Smooth muscle cell (in vitro differentiated cells): Measurements from ENCODE around the gene RNF43. TPM values are rescaled to one million over a fixed set of nuclear protein-coding genes. Genes with fewer than 3 reads are reported as not detected.

ENCODE experiments used
- DNase-seq: peaks from one replicate; lab custom pipeline; 2025; ENCODE audit not compliant: unreplicated experiment; lab: John Stamatoyannopoulos, UW
- H2AFZ ChIP-seq: fragments of 200-600 bp; sonication (generic); 2 replicates; pipeline ENCODE4 v1.6.0; 2016; ENCODE audit warnings: antibody characterized with exemption, low read depth, mild to moderate bottlenecking
- H3F3A ChIP-seq: fragments of 200-600 bp; sonication (generic); 2 replicates; pipeline ENCODE4 v1.6.0; 2017; ENCODE audit warnings: antibody characterized with exemption, low read depth
- H3K27ac ChIP-seq: fragments of 200-600 bp; sonication (generic); 2 replicates; pipeline ENCODE4 v1.5.1; 2016; ENCODE audit warnings: low read depth, mild to moderate bottlenecking
- H3K27me3 ChIP-seq: fragments of 200-600 bp; sonication (generic); 2 replicates; pipeline ENCODE4 v1.6.1; 2016; ENCODE audit warnings: low read depth, mild to moderate bottlenecking
- H3K36me3 ChIP-seq: fragments of 200-600 bp; sonication (generic); 2 replicates; pipeline ENCODE4 v1.5.1; 2016; ENCODE audit warnings: low read depth
- H3K4me1 ChIP-seq: fragments of 200-600 bp; sonication (generic); 2 replicates; pipeline ENCODE4 v1.5.1; 2016; ENCODE audit warnings: low read depth
- H3K4me2 ChIP-seq: fragments of 200-600 bp; sonication (generic); 2 replicates; pipeline ENCODE4 v1.6.0; 2016; ENCODE audit warnings: mild to moderate bottlenecking
- H3K4me3 ChIP-seq: fragments of 200-600 bp; sonication (generic); 2 replicates; pipeline ENCODE4 v1.5.1; 2016; ENCODE audit warnings: mild to moderate bottlenecking
- H3K79me2 ChIP-seq: fragments of 200-600 bp; sonication (generic); 2 replicates; pipeline ENCODE4 v1.6.0; 2016; ENCODE audit warnings: low read depth, mild to moderate bottlenecking
- H3K9ac ChIP-seq: fragments of 200-600 bp; sonication (generic); 2 replicates; pipeline ENCODE4 v1.6.0; 2016; ENCODE audit warnings: low read depth
- H3K9me3 ChIP-seq: fragments of 200-600 bp; sonication (generic); replicated peaks from 2 replicates; pipeline ENCODE4 v1.5.1; 2016; ENCODE audit warnings: low read depth
- H4K20me1 ChIP-seq: fragments of 200-600 bp; sonication (generic); 2 replicates; pipeline ENCODE4 v1.6.0; 2016; ENCODE audit warnings: low read depth
- WGBS: methylation state at CpG from one replicate; pipeline ENCODE4 v1.1.7; 2016; ENCODE audit warnings: low lambda C conversion rate; 5-methylcytosine and 5-hydroxymethylcytosine counted together
- polyA plus RNA-seq: library from polyadenylated mRNA; unstranded; fragments of >200 nt; fragmentation: Nextera tagmentation; extraction: Ambion mirVana; gene quantifications from 2 replicates; pipeline ENCODE4 v1.2.1, GENCODE V29; 2016
- total RNA-seq: library from RNA; depleted of rRNA; stranded (reverse); fragments of >200 nt; gene quantifications from 2 replicates; pipeline ENCODE4 v1.2.3, GENCODE V29; 2014
- TF ChIP-seq, protein P1 (sequence below): fragments of 200-600 bp; sonication (generic); IDR thresholded peaks from 2 replicates; pipeline ENCODE4 v1.5.1; 2017; ENCODE audit warnings: borderline replicate concordance, mild to moderate bottlenecking, antibody characterized with exemption; ENCODE audit not compliant: insufficient read depth, poor library complexity, severe bottlenecking

Gene RNF43
- total and polyA plus RNA-seq, 2 experiments from 2014 or later: 0.17 to 3.8 TPM

GRCh38 chr17:58373923-58374322 is 43.4 kb downstream of the RNF43 start:
- Histone ChIP-seq H3K27me3 (no peaks in the 10 kb centered on the region), H3K27ac (no peak overlapping the region), H3K4me1 (no peaks in the 10 kb centered on the region), H3K36me3 (no peaks in the 10 kb centered on the region), H3F3A (no peaks in the 10 kb centered on the region), H3K9me3 (no peaks in the 10 kb centered on the region), H3K79me2 (no peaks in the 10 kb centered on the region), H3K4me3 (no peak overlapping the region), H3K9ac (no peak overlapping the region), H2AFZ (no peak overlapping the region), H4K20me1 (no peaks in the 10 kb centered on the region), H3K4me2 (no peak overlapping the region)
- DNase-seq: no peak
- 95% methylated on average over 1 of the region's 1 CpG for WGBS
- TF ChIP-seq, protein P1, sequence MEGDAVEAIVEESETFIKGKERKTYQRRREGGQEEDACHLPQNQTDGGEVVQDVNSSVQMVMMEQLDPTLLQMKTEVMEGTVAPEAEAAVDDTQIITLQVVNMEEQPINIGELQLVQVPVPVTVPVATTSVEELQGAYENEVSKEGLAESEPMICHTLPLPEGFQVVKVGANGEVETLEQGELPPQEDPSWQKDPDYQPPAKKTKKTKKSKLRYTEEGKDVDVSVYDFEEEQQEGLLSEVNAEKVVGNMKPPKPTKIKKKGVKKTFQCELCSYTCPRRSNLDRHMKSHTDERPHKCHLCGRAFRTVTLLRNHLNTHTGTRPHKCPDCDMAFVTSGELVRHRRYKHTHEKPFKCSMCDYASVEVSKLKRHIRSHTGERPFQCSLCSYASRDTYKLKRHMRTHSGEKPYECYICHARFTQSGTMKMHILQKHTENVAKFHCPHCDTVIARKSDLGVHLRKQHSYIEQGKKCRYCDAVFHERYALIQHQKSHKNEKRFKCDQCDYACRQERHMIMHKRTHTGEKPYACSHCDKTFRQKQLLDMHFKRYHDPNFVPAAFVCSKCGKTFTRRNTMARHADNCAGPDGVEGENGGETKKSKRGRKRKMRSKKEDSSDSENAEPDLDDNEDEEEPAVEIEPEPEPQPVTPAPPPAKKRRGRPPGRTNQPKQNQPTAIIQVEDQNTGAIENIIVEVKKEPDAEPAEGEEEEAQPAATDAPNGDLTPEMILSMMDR: no peak

DNA sequence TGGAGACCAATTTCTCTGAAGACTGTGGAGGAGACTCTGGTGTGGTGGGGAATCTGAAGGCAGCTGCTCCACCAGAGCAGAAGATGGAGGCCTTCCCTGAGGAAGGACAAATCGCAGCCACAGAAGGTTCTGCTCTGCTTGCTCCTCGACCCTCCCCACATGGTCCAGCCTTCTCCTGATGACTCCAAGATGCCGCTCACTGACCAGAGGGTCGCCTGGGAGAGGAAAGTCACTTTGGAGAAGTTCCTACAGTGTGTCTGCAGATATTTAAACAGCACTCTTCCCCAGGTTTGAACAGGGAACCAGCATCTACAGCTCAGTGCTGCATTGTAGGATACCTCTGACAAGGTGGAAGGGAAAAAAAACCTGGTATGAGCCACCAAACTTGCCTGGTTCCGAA is 44.3 kb downstream of the RNF43 start:
- no peaks in the 10 kb centered on the region for H3K79me2 ChIP-seq
- no peaks in the 10 kb centered on the region for H3K4me1 ChIP-seq
- TF ChIP-seq, protein P1: no peak
- no peaks in the 10 kb centered on the region for H3K27me3 ChIP-seq
- no peaks in the 10 kb centered on the region for H3K9me3 ChIP-seq
- no peak overlapping the region for H3K4me3 ChIP-seq
- no peaks in the 10 kb centered on the region for H3F3A ChIP-seq
- H4K20me1 ChIP-seq: no peaks in the 10 kb centered on the region
- no peak overlapping the region for H3K9ac ChIP-seq
- no peak overlapping the region for H2AFZ ChIP-seq
- H3K4me2 ChIP-seq: no peak overlapping the region
- DNase-seq: no peak
- H3K27ac ChIP-seq: no peak overlapping the region
- H3K36me3 ChIP-seq: no peaks in the 10 kb centered on the region
- 99% methylated on average over 5 of the region's 5 CpGs for WGBS

- Histone ChIP-seq H3K27ac (no peak overlapping the region), H3F3A (peaks cover under 1% of the 10 kb centered on the region), H2AFZ (no peak overlapping the region), H3K9me3 (no peaks in the 10 kb centered on the region), H3K4me3 (no peak overlapping the region), H3K4me2 (no peak overlapping the region), H3K4me1 (no peaks in the 10 kb centered on the region), H3K36me3 (no peaks in the 10 kb centered on the region), H3K27me3 (no peaks in the 10 kb centered on the region), H3K9ac (no peak overlapping the region), H3K79me2 (no peaks in the 10 kb centered on the region), H4K20me1 (no peaks in the 10 kb centered on the region)
- WGBS: 88% methylated on average over 6 of the region's 6 CpGs
- DNase-seq: no peak
- TF ChIP-seq, protein P1: no peak
These were observed 45.9 kb downstream of the RNF43 start for GRCh38 chr17:58371300-58371950.

GRCh38 chr17:58370716-58371115 is 46.6 kb downstream of the RNF43 start:
- DNase-seq: no peak
- H3K9ac ChIP-seq: no peak overlapping the region
- no peak overlapping the region for H3K4me2 ChIP-seq
- H3K27me3 ChIP-seq: no peaks in the 10 kb centered on the region
- peaks cover 5% of the 10 kb centered on the region for H3F3A ChIP-seq
- 91% methylated on average over 9 of the region's 9 CpGs for WGBS
- H4K20me1 ChIP-seq: no peaks in the 10 kb centered on the region
- TF ChIP-seq, protein P1: no peak
- H3K4me3 ChIP-seq: no peak overlapping the region
- no peaks in the 10 kb centered on the region for H3K4me1 ChIP-seq
- H3K79me2 ChIP-seq: no peaks in the 10 kb centered on the region
- H2AFZ ChIP-seq: no peak overlapping the region
- H3K9me3 ChIP-seq: no peaks in the 10 kb centered on the region
- no peaks in the 10 kb centered on the region for H3K36me3 ChIP-seq
- H3K27ac ChIP-seq: no peak overlapping the region
